ENCODE results near the gene CSMD2. TPM values are rescaled to one million over a fixed set of nuclear protein-coding genes. Genes with fewer than 3 reads are reported as not detected.

CSMD2 gene
- total RNA-seq, 1 experiment from 2014 or later: 0.22 TPM

DNA sequence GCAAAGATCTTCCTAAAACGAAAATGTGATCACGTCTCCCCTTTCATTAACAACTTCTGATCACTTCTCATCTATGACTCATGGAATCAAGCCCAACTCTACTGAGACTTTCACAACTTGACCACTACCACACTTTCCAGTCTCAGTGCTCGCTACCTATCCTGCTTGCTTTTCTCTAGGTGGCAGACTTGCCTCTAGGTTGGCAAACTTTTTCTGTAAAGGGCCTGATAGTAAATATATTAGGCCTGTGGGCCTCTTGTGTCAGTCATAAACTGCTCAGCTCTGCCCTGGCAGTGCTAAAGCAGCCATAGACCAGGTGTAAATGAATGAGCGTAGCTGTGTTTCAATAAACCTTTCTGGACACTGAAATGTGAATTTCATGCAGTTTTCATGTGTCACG is 322.7 kb downstream of the CSMD2 start:
- intact Hi-C loops (cut with micrococcal nuclease): no loop called here
- Histone ChIP-seq H3K4me2 (ENCODE audit: low read length) (no peak overlapping the region), H3K9me2 (ENCODE audit: insufficient read depth) (no peaks in the 10 kb centered on the region), H3K27ac (ENCODE audit: low read depth, low read length) (no peak overlapping the region), H2AFZ (ENCODE audit: low read depth, low read length, poor library complexity, severe bottlenecking) (no peak overlapping the region), H3K79me2 (ENCODE audit: insufficient read depth, low read length) (no peaks in the 10 kb centered on the region), H3K9me3 (ENCODE audit: control insufficient read depth in 1 of 2, insufficient read depth in 1 of 2, low read depth in 1 of 2, low read length in 2 of 2) (no peaks in the 10 kb centered on the region), H3K27me3 (ENCODE audit: insufficient read depth, low read length) (peaks cover 29% of the 10 kb centered on the region), H3K36me3 (ENCODE audit: control insufficient read depth in 1 of 2, insufficient read depth in 2 of 2, low read length in 2 of 2) (no peaks in the 10 kb centered on the region), H4K20me1 (ENCODE audit: insufficient read depth) (no peaks in the 10 kb centered on the region), H3K4me3 (replicated peaks in 1 of 2; ENCODE audit: low read depth in 1 of 2, low read length in 2 of 2) (no peak overlapping the region), H3K4me1 (ENCODE audit: control insufficient read depth in 1 of 2, insufficient read depth in 2 of 2, low read length in 2 of 2) (no peaks in the 10 kb centered on the region), H3K9ac (ENCODE audit: low read length) (no peak overlapping the region)
- no peak for DNase-seq (ENCODE audit: low read depth, low spot score)
- BruUV-seq (replicated peaks): no TSS peak
- ChIA-PET POLR2A (no interaction called here), RAD21 (ENCODE audit: low non-redundant PET in 1 of 2, low total read pairs in 2 of 2, uncharacterized antibody in 2 of 2, unreplicated experiment in 2 of 2) (no interaction called here), CTCF (no interaction called here)
- TF ChIP-seq SP1 (IDR thresholded peaks at IDR 0.05; ENCODE audit: low read depth): no peak
- TF ChIP-seq RAD21 (IDR thresholded peaks at IDR 0.05; ENCODE audit: low read depth): peak; percentile 17; the same call in 1 of the 2 replicates
- no peak for ATAC-seq

GRCh38 chr1:33841494-33841893 is 323.5 kb downstream of the CSMD2 start:
- H3K4me1 ChIP-seq (ENCODE audit: control insufficient read depth in 1 of 2, insufficient read depth in 2 of 2, low read length in 2 of 2): no peaks in the 10 kb centered on the region
- H3K4me3 ChIP-seq (replicated peaks in 1 of 2; ENCODE audit: low read depth in 1 of 2, low read length in 2 of 2): no peak overlapping the region
- DNase-seq (ENCODE audit: low read depth, low spot score) (no peak), ATAC-seq (no peak)
- no peaks in the 10 kb centered on the region for H3K9me3 ChIP-seq (ENCODE audit: control insufficient read depth in 1 of 2, insufficient read depth in 1 of 2, low read depth in 1 of 2, low read length in 2 of 2)
- H3K79me2 ChIP-seq (ENCODE audit: insufficient read depth, low read length): no peaks in the 10 kb centered on the region
- BruUV-seq (replicated peaks): no TSS peak
- no peak overlapping the region for H3K9ac ChIP-seq (ENCODE audit: low read length)
- intact Hi-C loops (cut with micrococcal nuclease): no loop called here
- H3K27ac ChIP-seq (ENCODE audit: low read depth, low read length): no peak overlapping the region
- no peak overlapping the region for H2AFZ ChIP-seq (ENCODE audit: low read depth, low read length, poor library complexity, severe bottlenecking)
- ChIA-PET RAD21 (ENCODE audit: low non-redundant PET in 1 of 2, low total read pairs in 2 of 2, uncharacterized antibody in 2 of 2, unreplicated experiment in 2 of 2) (no interaction called here), CTCF (no interaction called here), POLR2A (no interaction called here)
- no peaks in the 10 kb centered on the region for H3K9me2 ChIP-seq (ENCODE audit: insufficient read depth)
- H3K27me3 ChIP-seq (ENCODE audit: insufficient read depth, low read length): peaks cover 26% of the 10 kb centered on the region
- no peaks in the 10 kb centered on the region for H3K36me3 ChIP-seq (ENCODE audit: control insufficient read depth in 1 of 2, insufficient read depth in 2 of 2, low read length in 2 of 2)
- no peaks in the 10 kb centered on the region for H4K20me1 ChIP-seq (ENCODE audit: insufficient read depth)
- no peak overlapping the region for H3K4me2 ChIP-seq (ENCODE audit: low read length)
- TF ChIP-seq JUND (IDR thresholded peaks at IDR 0.05) (no peak), POLR2AphosphoS5 (IDR thresholded peaks at IDR 0.05; ENCODE audit: low read depth, low read length) (no peak), ZFX (IDR thresholded peaks at IDR 0.05) (no peak), SRF (IDR thresholded peaks at IDR 0.05; ENCODE audit: low read depth) (no peak), FOSL1 (IDR thresholded peaks at IDR 0.05; ENCODE audit: low read depth) (no peak), EZH2phosphoT487 (IDR thresholded peaks at IDR 0.05; ENCODE audit: borderline replicate concordance) (no peak), SIN3A (IDR thresholded peaks at IDR 0.05; ENCODE audit: low read depth) (no peak), EGR1 (IDR thresholded peaks at IDR 0.05; ENCODE audit: low read depth) (no peak), TCF7L2 (IDR thresholded peaks at IDR 0.05; ENCODE audit: borderline replicate concordance, extremely low read depth, insufficient read depth, insufficient read length) (no peak), EZH2 (IDR thresholded peaks at IDR 0.05) (no peak), SP1 (IDR thresholded peaks at IDR 0.05; ENCODE audit: low read depth) (no peak), ELF1 (IDR thresholded peaks at IDR 0.05; ENCODE audit: borderline replicate concordance, low read depth) (no peak), CBX3 (IDR thresholded peaks at IDR 0.05; ENCODE audit: low read depth) (no peak), ZNF274 (IDR thresholded peaks at IDR 0.05; ENCODE audit: low read depth, low read length) (no peak)
- TF ChIP-seq, protein P1, sequence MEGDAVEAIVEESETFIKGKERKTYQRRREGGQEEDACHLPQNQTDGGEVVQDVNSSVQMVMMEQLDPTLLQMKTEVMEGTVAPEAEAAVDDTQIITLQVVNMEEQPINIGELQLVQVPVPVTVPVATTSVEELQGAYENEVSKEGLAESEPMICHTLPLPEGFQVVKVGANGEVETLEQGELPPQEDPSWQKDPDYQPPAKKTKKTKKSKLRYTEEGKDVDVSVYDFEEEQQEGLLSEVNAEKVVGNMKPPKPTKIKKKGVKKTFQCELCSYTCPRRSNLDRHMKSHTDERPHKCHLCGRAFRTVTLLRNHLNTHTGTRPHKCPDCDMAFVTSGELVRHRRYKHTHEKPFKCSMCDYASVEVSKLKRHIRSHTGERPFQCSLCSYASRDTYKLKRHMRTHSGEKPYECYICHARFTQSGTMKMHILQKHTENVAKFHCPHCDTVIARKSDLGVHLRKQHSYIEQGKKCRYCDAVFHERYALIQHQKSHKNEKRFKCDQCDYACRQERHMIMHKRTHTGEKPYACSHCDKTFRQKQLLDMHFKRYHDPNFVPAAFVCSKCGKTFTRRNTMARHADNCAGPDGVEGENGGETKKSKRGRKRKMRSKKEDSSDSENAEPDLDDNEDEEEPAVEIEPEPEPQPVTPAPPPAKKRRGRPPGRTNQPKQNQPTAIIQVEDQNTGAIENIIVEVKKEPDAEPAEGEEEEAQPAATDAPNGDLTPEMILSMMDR (IDR thresholded peaks at IDR 0.05 in 2 of 3, conservative IDR thresholded peaks at IDR 0.05 in 1 of 3; ENCODE audit: borderline replicate concordance in 1 of 3, insufficient read depth in 1 of 3, low read depth in 2 of 3, low read length in 2 of 3): no peak
- TF ChIP-seq, protein P2, sequence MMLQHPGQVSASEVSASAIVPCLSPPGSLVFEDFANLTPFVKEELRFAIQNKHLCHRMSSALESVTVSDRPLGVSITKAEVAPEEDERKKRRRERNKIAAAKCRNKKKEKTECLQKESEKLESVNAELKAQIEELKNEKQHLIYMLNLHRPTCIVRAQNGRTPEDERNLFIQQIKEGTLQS (IDR thresholded peaks at IDR 0.05): no peak
- TF ChIP-seq, protein P3, sequence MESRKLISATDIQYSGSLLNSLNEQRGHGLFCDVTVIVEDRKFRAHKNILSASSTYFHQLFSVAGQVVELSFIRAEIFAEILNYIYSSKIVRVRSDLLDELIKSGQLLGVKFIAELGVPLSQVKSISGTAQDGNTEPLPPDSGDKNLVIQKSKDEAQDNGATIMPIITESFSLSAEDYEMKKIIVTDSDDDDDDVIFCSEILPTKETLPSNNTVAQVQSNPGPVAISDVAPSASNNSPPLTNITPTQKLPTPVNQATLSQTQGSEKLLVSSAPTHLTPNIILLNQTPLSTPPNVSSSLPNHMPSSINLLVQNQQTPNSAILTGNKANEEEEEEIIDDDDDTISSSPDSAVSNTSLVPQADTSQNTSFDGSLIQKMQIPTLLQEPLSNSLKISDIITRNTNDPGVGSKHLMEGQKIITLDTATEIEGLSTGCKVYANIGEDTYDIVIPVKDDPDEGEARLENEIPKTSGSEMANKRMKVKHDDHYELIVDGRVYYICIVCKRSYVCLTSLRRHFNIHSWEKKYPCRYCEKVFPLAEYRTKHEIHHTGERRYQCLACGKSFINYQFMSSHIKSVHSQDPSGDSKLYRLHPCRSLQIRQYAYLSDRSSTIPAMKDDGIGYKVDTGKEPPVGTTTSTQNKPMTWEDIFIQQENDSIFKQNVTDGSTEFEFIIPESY (IDR thresholded peaks at IDR 0.05; ENCODE audit: extremely low read depth, insufficient replicate concordance, low read length): no peak
